CD8-positive, alpha-beta memory T cell (primary cell): Measurements from ENCODE around the gene TSTD2. TPM values are rescaled to one million over a fixed set of nuclear protein-coding genes. Genes with fewer than 3 reads are reported as not detected.

ENCODE experiments used
- CTCF ChIA-PET: fragments of 350-600 bp; sonication (Branson Sonifier 250); formaldehyde crosslinking; loops from one replicate; lab custom pipeline; 2021; ENCODE audit warnings: antibody characterized with exemption; lab: Charles Lee
- POLR2A ChIA-PET: fragments of 350-600 bp; sonication (Branson Sonifier 250); formaldehyde crosslinking; loops from one replicate; lab custom pipeline; 2021; ENCODE audit warnings: antibody characterized with exemption; lab: Charles Lee
- DNase-seq, 5 donors: peaks; one replicate each; pipeline versions ENCODE4 v3.0.0 to v3.0.0-alpha.2; 2020 to 2022; ENCODE audit warnings: mixed read lengths in 1 of 5
- H3K27ac ChIP-seq: one replicate; pipeline ENCODE4 v1.7.0; 2013; ENCODE audit warnings: low read depth, mild to moderate bottlenecking, low read length, moderate library complexity
- H3K27me3 ChIP-seq: 2 replicates; pipeline ENCODE4 v1.7.0; 2013; ENCODE audit warnings: low read length, mild to moderate bottlenecking; ENCODE audit not compliant: insufficient read depth, poor library complexity, severe bottlenecking
- H3K36me3 ChIP-seq: 2 replicates; pipeline ENCODE4 v1.7.0; 2013; ENCODE audit warnings: mild to moderate bottlenecking, low read length, moderate library complexity; ENCODE audit not compliant: insufficient read depth
- H3K4me1 ChIP-seq: 2 replicates; pipeline ENCODE4 v1.7.0; 2013; ENCODE audit warnings: mild to moderate bottlenecking, low read length, moderate library complexity; ENCODE audit not compliant: insufficient read depth
- H3K4me3 ChIP-seq: 2 replicates; pipeline ENCODE4 v1.7.0; 2013; ENCODE audit warnings: mild to moderate bottlenecking, low read length
- H3K9me3 ChIP-seq: 2 replicates; pipeline ENCODE4 v1.7.0; 2013; ENCODE audit warnings: mild to moderate bottlenecking, low read length
- H3K27ac Mint-ChIP-seq, 8 donors: one replicate each; pipeline ENCODE4 v1.8.0; 2020 to 2021; ENCODE audit warnings: mixed read lengths in 8 of 8, mild to moderate bottlenecking in 6 of 8, inconsistent platforms in 3 of 8, moderate library complexity in 3 of 8
- H3K27me3 Mint-ChIP-seq, 2 donors: one replicate each; pipeline ENCODE4 v1.8.0; 2020 to 2021; ENCODE audit warnings: mixed read lengths in 2 of 2, mild to moderate bottlenecking in 1 of 2, moderate library complexity in 1 of 2
- H3K36me3 Mint-ChIP-seq, 3 donors: one replicate each; pipeline ENCODE4 v1.8.0; 2020 to 2021; ENCODE audit warnings: mixed read lengths in 3 of 3, inconsistent platforms in 1 of 3, mild to moderate bottlenecking in 1 of 3
- H3K4me1 Mint-ChIP-seq, 3 donors: one replicate each; pipeline ENCODE4 v1.8.0; 2020 to 2021; ENCODE audit warnings: mixed read lengths in 3 of 3, inconsistent platforms in 1 of 3, mild to moderate bottlenecking in 1 of 3
- H3K4me3 Mint-ChIP-seq, 7 donors: one replicate each; pipeline ENCODE4 v1.8.0; 2020 to 2021; ENCODE audit warnings: mixed read lengths in 7 of 7, mild to moderate bottlenecking in 6 of 7, moderate library complexity in 4 of 7, inconsistent platforms in 2 of 7
- H3K9me3 Mint-ChIP-seq, 5 donors: one replicate each; pipeline ENCODE4 v1.8.0; 2020 to 2022; ENCODE audit warnings: mixed read lengths in 5 of 5, mild to moderate bottlenecking in 3 of 5, moderate library complexity in 2 of 5, inconsistent platforms in 1 of 5
- polyA plus RNA-seq: library from polyadenylated mRNA; unstranded; fragments of 300-500 nt; fragmentation: Illumina TruSeq; gene quantifications from one replicate; pipeline ENCODE4 v1.2.3, GENCODE V29; 2021
- total RNA-seq, 2 experiments: library from RNA; stranded (reverse); gene quantifications; one replicate each; pipeline ENCODE4 v1.2.3, GENCODE V29; 2021

TSTD2 gene
- total and polyA plus RNA-seq, 3 experiments from 2014 or later = 5.7 to 14.7 (median 13.8) TPM

- Histone ChIP-seq H3K27ac (no peak overlapping the region), H3K36me3 (no peaks in the 10 kb centered on the region), H3K27me3 (no peaks in the 10 kb centered on the region), H3K9me3 (no peaks in the 10 kb centered on the region), H3K4me3 (no peak overlapping the region), H3K4me1 (no peaks in the 10 kb centered on the region)
- no peak overlapping the region for H3K4me3 Mint-ChIP-seq
- H3K36me3 Mint-ChIP-seq = no peaks in the 10 kb centered on the region
- H3K27ac Mint-ChIP-seq = no peak overlapping the region
- CTCF ChIA-PET = no interaction called here
- H3K4me1 Mint-ChIP-seq = peaks cover 5 to 6% (median 6%) of the 10 kb centered on the region in 3 donors
- POLR2A ChIA-PET = no interaction called here
- H3K9me3 Mint-ChIP-seq = no peaks in the 10 kb centered on the region
- H3K27me3 Mint-ChIP-seq = peaks cover 10 to 59% of the 10 kb centered on the region in 2 donors
- no peak for DNase-seq
These were observed 78.5 kb downstream of the TSTD2 start for GRCh38 chr9:97554566-97555075.

GRCh38 chr9:97553841-97554240 lies 79.3 kb downstream of the TSTD2 start:
- peaks cover 2 to 3% (median 2%) of the 10 kb centered on the region in 3 donors for H3K4me1 Mint-ChIP-seq
- H3K4me3 ChIP-seq = no peak overlapping the region
- no peaks in the 10 kb centered on the region for H3K27me3 ChIP-seq
- no peaks in the 10 kb centered on the region for H3K36me3 ChIP-seq
- H3K27ac ChIP-seq = no peak overlapping the region
- no peaks in the 10 kb centered on the region for H3K36me3 Mint-ChIP-seq
- H3K4me3 Mint-ChIP-seq = no peak overlapping the region
- H3K9me3 ChIP-seq = no peaks in the 10 kb centered on the region
- H3K9me3 Mint-ChIP-seq = no peaks in the 10 kb centered on the region
- H3K27me3 Mint-ChIP-seq = peaks cover 10 to 61% of the 10 kb centered on the region in 2 donors
- no peak for DNase-seq
- H3K4me1 ChIP-seq = no peaks in the 10 kb centered on the region
- ChIA-PET POLR2A (no interaction called here), CTCF (interaction anchor here (1.4 kb wide), 1 partner anchor 45 kb away, joined by 4 read pairs; no protein-coding TSS in a partner anchor)
- H3K27ac Mint-ChIP-seq = no peak overlapping the region

DNA sequence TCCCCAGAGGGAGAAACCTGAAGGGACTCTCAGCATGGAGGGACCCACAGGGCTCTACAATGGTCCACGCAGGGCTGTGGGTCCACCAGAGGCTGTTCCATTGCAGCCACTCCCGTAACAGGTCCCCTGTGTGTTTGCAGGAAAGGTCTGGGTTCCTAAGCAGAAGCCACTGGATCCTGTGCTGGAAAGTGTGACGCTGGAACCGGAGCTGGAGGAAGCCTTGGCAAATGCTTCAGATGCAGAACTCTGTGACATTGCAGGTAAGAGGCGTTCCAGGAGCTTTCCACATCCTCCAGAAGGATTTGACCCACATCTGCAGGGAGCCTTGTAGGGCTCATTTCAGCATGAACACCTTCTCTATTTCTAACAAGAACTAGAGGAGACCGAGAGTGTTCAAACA lies 80.0 kb downstream of the TSTD2 start:
- DNase-seq = no peak
- Histone ChIP-seq H3K4me3 (no peak overlapping the region), H3K9me3 (no peaks in the 10 kb centered on the region), H3K27ac (no peak overlapping the region), H3K4me1 (no peaks in the 10 kb centered on the region), H3K27me3 (no peaks in the 10 kb centered on the region), H3K36me3 (no peaks in the 10 kb centered on the region)
- H3K9me3 Mint-ChIP-seq = no peaks in the 10 kb centered on the region
- ChIA-PET CTCF (interaction anchor here (1.4 kb wide), 1 partner anchor 45 kb away, joined by 4 read pairs; no protein-coding TSS in a partner anchor), POLR2A (no interaction called here)
- peaks cover 10 to 65% of the 10 kb centered on the region in 2 donors for H3K27me3 Mint-ChIP-seq
- H3K27ac Mint-ChIP-seq = no peak overlapping the region
- no peak overlapping the region for H3K4me3 Mint-ChIP-seq
- H3K4me1 Mint-ChIP-seq = no peaks in the 10 kb centered on the region
- H3K36me3 Mint-ChIP-seq = no peaks in the 10 kb centered on the region

DNA sequence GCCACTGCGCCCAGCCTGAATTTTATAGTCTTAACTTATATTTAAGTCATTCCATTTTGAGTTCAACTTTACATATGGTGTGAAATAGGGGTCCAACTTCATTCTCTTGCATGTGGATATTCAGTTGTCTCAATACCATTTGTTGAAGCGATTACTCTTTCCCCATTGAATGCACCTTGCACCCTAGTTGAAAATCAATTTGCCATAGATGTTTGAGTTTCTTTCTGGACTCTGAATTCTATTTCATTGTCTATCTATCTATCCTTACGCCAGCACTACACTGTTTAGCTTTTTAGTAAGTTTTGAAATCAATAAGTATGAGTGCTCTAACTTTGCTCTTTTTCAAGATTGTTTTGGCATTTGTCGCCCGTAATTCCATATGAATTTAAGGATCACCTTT lies 81.9 kb downstream of the TSTD2 start:
- H3K27me3 ChIP-seq = no peaks in the 10 kb centered on the region
- no peak overlapping the region for H3K27ac ChIP-seq
- no peak overlapping the region for H3K4me3 ChIP-seq
- Mint-ChIP-seq H3K36me3 (no peaks in the 10 kb centered on the region), H3K9me3 (no peaks in the 10 kb centered on the region), H3K4me1 (no peaks in the 10 kb centered on the region), H3K4me3 (no peak overlapping the region), H3K27ac (no peak overlapping the region), H3K27me3 (peaks cover 10 to 58% of the 10 kb centered on the region in 2 donors)
- no peaks in the 10 kb centered on the region for H3K36me3 ChIP-seq
- ChIA-PET CTCF (no interaction called here), POLR2A (no interaction called here)
- H3K4me1 ChIP-seq = no peaks in the 10 kb centered on the region
- DNase-seq = no peak
- H3K9me3 ChIP-seq = no peaks in the 10 kb centered on the region

DNA sequence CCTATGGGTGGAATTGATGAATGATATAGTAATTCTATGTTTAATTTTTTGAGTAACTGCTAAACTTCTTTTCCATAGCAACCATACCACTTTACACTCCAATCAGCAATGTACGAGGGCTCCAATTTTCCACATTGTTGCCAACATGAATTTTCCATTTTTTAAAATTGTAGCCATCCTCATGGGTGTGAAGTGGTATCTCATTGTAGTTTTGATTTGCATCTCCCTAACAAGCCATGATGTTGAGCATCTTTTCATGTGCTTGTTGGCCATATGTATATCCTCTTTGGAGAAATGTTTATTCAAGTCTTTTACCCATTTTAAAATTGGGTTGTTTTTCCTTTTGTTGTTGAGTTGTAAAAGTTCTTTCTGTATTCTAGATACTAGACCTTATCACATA lies 82.8 kb downstream of the TSTD2 start:
- DNase-seq = no peak
- H3K27ac ChIP-seq = no peak overlapping the region
- H3K27me3 ChIP-seq = no peaks in the 10 kb centered on the region
- H3K4me3 ChIP-seq = no peak overlapping the region
- H3K4me3 Mint-ChIP-seq = no peak overlapping the region
- H3K36me3 Mint-ChIP-seq = no peaks in the 10 kb centered on the region
- ChIA-PET POLR2A (no interaction called here), CTCF (no interaction called here)
- no peaks in the 10 kb centered on the region for H3K4me1 ChIP-seq
- no peaks in the 10 kb centered on the region for H3K9me3 ChIP-seq
- H3K27ac Mint-ChIP-seq = no peak overlapping the region
- H3K36me3 ChIP-seq = no peaks in the 10 kb centered on the region
- H3K27me3 Mint-ChIP-seq = peaks cover 10 to 51% of the 10 kb centered on the region in 2 donors
- no peaks in the 10 kb centered on the region for H3K9me3 Mint-ChIP-seq
- H3K4me1 Mint-ChIP-seq = no peaks in the 10 kb centered on the region

Other genes with a start within 250 kb of the TSTD2 start
- 1 to 10 TPM; 5.4 to 6.1 TPM for gene TDRD7, start 221.3 kb downstream of the TSTD2 start, total RNA-seq
- gene TDRD7, start 221.3 kb downstream of the TSTD2 start, polyA plus RNA-seq = 8.0 TPM
- 1 to 10 TPM; 1.2 to 1.5 TPM for gene TMOD1, start 131.7 kb downstream of the TSTD2 start, total RNA-seq
- 1.3 TPM for gene TMOD1, start 131.7 kb downstream of the TSTD2 start, polyA plus RNA-seq
- gene NCBP1, start 453 bp upstream of the TSTD2 start, total RNA-seq = 10 to 100 TPM; 47.7 to 49.6 TPM
- gene NCBP1, start 453 bp upstream of the TSTD2 start, polyA plus RNA-seq = 15.4 TPM
- gene XPA, start 64.0 kb upstream of the TSTD2 start, total RNA-seq = 10 to 100 TPM; 11.2 to 13.0 TPM
- gene XPA, start 64.0 kb upstream of the TSTD2 start, polyA plus RNA-seq = 37.9 TPM
- gene FOXE1, start 219.9 kb upstream of the TSTD2 start, total RNA-seq = under 1 TPM in 1 of 2 experiments, not detected in 1; 0.07 TPM
- not detected for gene FOXE1, start 219.9 kb upstream of the TSTD2 start, polyA plus RNA-seq